GM12873 (cell line): ENCODE measurements around the gene BAIAP2.

Source experiments
- CTCF ChIP-seq: IDR thresholded peaks from 2 replicates; pipeline ENCODE4 v1.5.1; 2012; ENCODE audit warnings: low read depth, mild to moderate bottlenecking, moderate library complexity, low read length, control low read depth; ENCODE audit not compliant: insufficient read depth; ENCODE audit errors: missing control alignments

Gene BAIAP2

GRCh38 chr17:81002409-81003361, 32.3 kb upstream of the BAIAP2 start:
- TF ChIP-seq CTCF: no peak

- no peak for TF ChIP-seq CTCF
Observed at GRCh38 chr17:81003711-81004475, 31.1 kb upstream of the BAIAP2 start.

GRCh38 chr17:81006891-81007290, 28.1 kb upstream of the BAIAP2 start:
- no peak for TF ChIP-seq CTCF

GRCh38 chr17:81008140-81008539, 26.8 kb upstream of the BAIAP2 start:
- no peak for TF ChIP-seq CTCF

- TF ChIP-seq CTCF: no peak
Observed at GRCh38 chr17:81009136-81009535, 25.8 kb upstream of the BAIAP2 start.

- no peak for TF ChIP-seq CTCF
Observed at GRCh38 chr17:81010935-81011334, 24.0 kb upstream of the BAIAP2 start.

GRCh38 chr17:81011951-81012350, 23.0 kb upstream of the BAIAP2 start:
- TF ChIP-seq CTCF: no peak
